Measurements from ENCODE around the gene OR52A5.

DNA sequence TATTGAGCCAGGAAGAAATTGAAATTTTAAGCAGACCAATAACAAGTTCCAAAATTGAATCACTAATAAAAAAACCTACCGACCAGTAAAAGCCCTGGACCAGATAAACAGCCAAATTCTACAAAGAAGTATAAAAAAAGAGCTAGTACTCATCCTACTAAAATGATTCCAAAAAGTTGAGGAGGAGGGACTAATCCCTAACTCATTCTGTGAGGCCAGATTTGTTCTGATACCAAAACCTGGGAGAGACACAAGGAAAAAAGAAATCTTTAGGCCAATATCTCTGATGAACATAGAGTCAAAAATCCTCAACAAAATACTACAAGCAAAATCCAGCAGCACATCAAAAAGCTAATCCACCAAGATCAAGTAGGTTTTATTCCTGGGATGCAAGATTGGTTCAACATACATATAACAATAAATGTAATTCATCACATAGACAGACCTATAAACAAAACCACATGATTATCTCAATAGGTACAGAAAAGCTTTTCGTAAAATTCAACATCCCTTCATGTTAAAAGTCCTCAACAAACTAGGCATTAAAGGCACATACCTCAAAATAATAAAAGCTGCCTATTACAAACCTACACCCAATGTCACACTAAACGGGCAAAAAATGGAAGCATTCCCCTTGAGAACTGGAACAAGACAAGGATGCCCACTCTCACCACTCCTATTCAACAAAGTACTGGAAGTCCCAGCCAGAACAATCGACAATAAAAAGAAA lies 13.1 kb downstream of the OR52A5 start:
- no peak for TF ChIP-seq EZH2phosphoT487 (IDR thresholded peaks at IDR 0.05; ENCODE audit: low read length)
- TF ChIP-seq EZH2 (optimal IDR thresholded peaks at IDR 0.05; ENCODE audit: low read depth, low read length): no peak

Data from MM.1S (cell line).